ENCODE data around the gene LOXL1. TPM values are rescaled to one million over a fixed set of nuclear protein-coding genes. Genes with fewer than 3 reads are reported as not detected.

LOXL1 gene
- total and polyA plus RNA-seq, 2 of the 4 experiments (the other 2 are of a cell fraction), result 148 to 332 TPM

- Histone ChIP-seq H3K56ac (ENCODE audit: extremely low read depth, insufficient read depth, low read length) (no peak overlapping the region), H3K4me3 (ENCODE audit: insufficient read depth, low read depth, low read length) (no peak overlapping the region), H2BK20ac (ENCODE audit: low read depth, low read length) (no peak overlapping the region), H4K8ac (ENCODE audit: low read depth in 2 of 2, low read length in 2 of 2) (no peak overlapping the region), H2BK5ac (ENCODE audit: low read depth, low read length, poor library complexity, severe bottlenecking) (peak overlapping the region; percentile 12), H3K4me2 (ENCODE audit: low read depth, low read length) (no peak overlapping the region), H3K27me3 (ENCODE audit: control insufficient read depth, insufficient read depth, low read length) (no peaks in the 10 kb centered on the region), H4K91ac (ENCODE audit: insufficient read depth, low read depth, low read length) (no peak overlapping the region), H4K5ac (ENCODE audit: low read depth, low read length) (peak overlapping the region; percentile 11; the same call in 1 of the 2 replicates), H3K4me1 (ENCODE audit: control insufficient read depth, insufficient read depth, low read length) (peaks cover 54% of the 10 kb centered on the region), H3K9ac (ENCODE audit: low read depth, low read length) (no peak overlapping the region), H3K9me3 (ENCODE audit: control insufficient read depth, insufficient read depth, low read length) (no peaks in the 10 kb centered on the region), H3K27ac (ENCODE audit: insufficient read depth, low read length) (no peak overlapping the region), H2AFZ (replicated peaks; ENCODE audit: low read length, poor library complexity) (peak overlapping the region; percentile 46), H3K36me3 (ENCODE audit: control insufficient read depth, insufficient read depth, low read length) (no peaks in the 10 kb centered on the region), H3K18ac (ENCODE audit: low read depth, low read length) (no peak overlapping the region), H2AK5ac (ENCODE audit: low read depth, low read length) (peak overlapping the region; percentile 30; the same call in 1 of the 2 replicates), H3K4ac (ENCODE audit: low read depth, low read length) (peak overlapping the region; percentile 16; the same call in 1 of the 2 replicates), H3K9me1 (ENCODE audit: insufficient read depth, low read length) (peaks cover 47% of the 10 kb centered on the region), H3K14ac (replicated peaks; ENCODE audit: low read depth, low read length) (no peak overlapping the region), H2BK120ac (ENCODE audit: low read depth, low read length) (peak overlapping the region; percentile 16; the same call in 1 of the 2 replicates), H2AK9ac (replicated peaks; ENCODE audit: low read depth, low read length, poor library complexity) (peak overlapping the region; percentile 32), H3K79me1 (ENCODE audit: low read depth in 1 of 2, low read length in 2 of 2) (peaks cover 0 to 40% of the 10 kb centered on the region in 2 experiments; a peak in 3 of 4 replicates), H4K20me1 (ENCODE audit: insufficient read depth, low read length) (no peaks in the 10 kb centered on the region), H3K23ac (ENCODE audit: low read depth, low read length) (no peak overlapping the region), H2BK15ac (ENCODE audit: low read depth, low read length) (no peak overlapping the region)
- in situ Hi-C loops (cut with MboI; ENCODE audit: low sequenced_read_pairs), result no loop called here
- intact Hi-C loops (cut with micrococcal nuclease), result no loop called here
- no peak for DNase-seq
- CTCF ChIA-PET, result no interaction called here
- no peak for ATAC-seq (ENCODE audit: low read depth)
- 100% methylated on average over 1 of the region's 1 CpG; no CpG with 5 or more reads in 1 of the 2 experiments for WGBS, 2 experiments (ENCODE audit: extremely low coverage in 2 of 2, insufficient read length in 1 of 2)
- BruUV-seq (replicated peaks), result no TSS peak
- POLR2A ChIA-PET (ENCODE audit: unreplicated experiment), result no interaction called here
- TF ChIP-seq MXI1 (IDR thresholded peaks at IDR 0.05; ENCODE audit: borderline replicate concordance, low read depth, low read length) (no peak), MAFK (IDR thresholded peaks at IDR 0.05; ENCODE audit: low read depth, low read length) (no peak)
- dilution Hi-C loops (cut with HindIII; ENCODE audit: low sequenced_read_pairs, unreplicated experiment), result no loop called here
Measured at GRCh38 chr15:73986776-73987056, 60.5 kb downstream of the LOXL1 start.
